Rectal smooth muscle tissue (tissue), 1 donor: ENCODE data around the gene SPDYE4.

Experiments
- H3K27ac ChIP-seq: one replicate; pipeline ENCODE4 v1.7.0; 2013; ENCODE audit warnings: low read depth, low read length, inconsistent platforms
- H3K27me3 ChIP-seq: one replicate; pipeline ENCODE4 v1.7.0; 2013; ENCODE audit warnings: low read length; ENCODE audit not compliant: control insufficient read depth, insufficient read depth
- H3K36me3 ChIP-seq: one replicate; pipeline ENCODE4 v1.7.0; 2013; ENCODE audit warnings: low read length; ENCODE audit not compliant: control insufficient read depth, insufficient read depth
- H3K4me1 ChIP-seq: one replicate; pipeline ENCODE4 v1.7.0; 2013; ENCODE audit warnings: low read length; ENCODE audit not compliant: control insufficient read depth, insufficient read depth
- H3K4me3 ChIP-seq: one replicate; pipeline ENCODE4 v1.7.0; 2013; ENCODE audit warnings: low read length
- H3K9ac ChIP-seq: one replicate; pipeline ENCODE4 v1.7.0; 2013; ENCODE audit warnings: low read length

SPDYE4 gene

GRCh38 chr17:8712698-8713097, 45.6 kb downstream of the SPDYE4 start:
- Histone ChIP-seq H3K27ac (no peak overlapping the region), H3K9ac (no peak overlapping the region), H3K36me3 (no peaks in the 10 kb centered on the region), H3K4me3 (no peak overlapping the region), H3K4me1 (peaks cover 5% of the 10 kb centered on the region), H3K27me3 (no peaks in the 10 kb centered on the region)

- no peaks in the 10 kb centered on the region for H3K27me3 ChIP-seq
- no peak overlapping the region for H3K4me3 ChIP-seq
- H3K36me3 ChIP-seq = no peaks in the 10 kb centered on the region
- peaks cover 7% of the 10 kb centered on the region for H3K4me1 ChIP-seq
- no peak overlapping the region for H3K27ac ChIP-seq
- H3K9ac ChIP-seq = no peak overlapping the region
Observed at GRCh38 chr17:8711291-8711690, 47.1 kb downstream of the SPDYE4 start.

GRCh38 chr17:8710813-8711212, 47.5 kb downstream of the SPDYE4 start:
- Histone ChIP-seq H3K36me3 (no peaks in the 10 kb centered on the region), H3K9ac (no peak overlapping the region), H3K4me1 (peaks cover 7% of the 10 kb centered on the region), H3K4me3 (no peak overlapping the region), H3K27me3 (no peaks in the 10 kb centered on the region), H3K27ac (no peak overlapping the region)

- H3K4me3 ChIP-seq = no peak overlapping the region
- no peak overlapping the region for H3K27ac ChIP-seq
- no peak overlapping the region for H3K9ac ChIP-seq
- peaks cover 7% of the 10 kb centered on the region for H3K4me1 ChIP-seq
- H3K27me3 ChIP-seq = no peaks in the 10 kb centered on the region
- H3K36me3 ChIP-seq = no peaks in the 10 kb centered on the region
Observed at GRCh38 chr17:8709006-8709405, 49.3 kb downstream of the SPDYE4 start.

- no peak overlapping the region for H3K9ac ChIP-seq
- no peak overlapping the region for H3K4me3 ChIP-seq
- H3K4me1 ChIP-seq = peaks cover 7% of the 10 kb centered on the region
- H3K27ac ChIP-seq = peak overlapping the region; percentile 71
- H3K36me3 ChIP-seq = no peaks in the 10 kb centered on the region
- no peaks in the 10 kb centered on the region for H3K27me3 ChIP-seq
Observed at GRCh38 chr17:8708025-8708461, 50.3 kb downstream of the SPDYE4 start.

- H3K9ac ChIP-seq = no peak overlapping the region
- no peaks in the 10 kb centered on the region for H3K36me3 ChIP-seq
- peaks cover 7% of the 10 kb centered on the region for H3K4me1 ChIP-seq
- peak overlapping the region; percentile 71 for H3K27ac ChIP-seq
- no peak overlapping the region for H3K4me3 ChIP-seq
- no peaks in the 10 kb centered on the region for H3K27me3 ChIP-seq
Observed at GRCh38 chr17:8707332-8708024, 50.9 kb downstream of the SPDYE4 start.

GRCh38 chr17:8706431-8706830, 51.9 kb downstream of the SPDYE4 start:
- no peak overlapping the region for H3K9ac ChIP-seq
- H3K4me3 ChIP-seq = no peak overlapping the region
- no peaks in the 10 kb centered on the region for H3K36me3 ChIP-seq
- H3K27me3 ChIP-seq = no peaks in the 10 kb centered on the region
- H3K4me1 ChIP-seq = peaks cover 7% of the 10 kb centered on the region
- H3K27ac ChIP-seq = no peak overlapping the region

- Histone ChIP-seq H3K9ac (no peak overlapping the region), H3K27ac (no peak overlapping the region)
Observed at GRCh38 chr17:8705427-8705826, 52.9 kb downstream of the SPDYE4 start.

GRCh38 chr17:8703001-8703400, 55.3 kb downstream of the SPDYE4 start:
- H3K36me3 ChIP-seq = no peaks in the 10 kb centered on the region
- no peaks in the 10 kb centered on the region for H3K27me3 ChIP-seq
- no peak overlapping the region for H3K9ac ChIP-seq
- H3K4me1 ChIP-seq = peaks cover 14% of the 10 kb centered on the region
- H3K27ac ChIP-seq = no peak overlapping the region
- no peak overlapping the region for H3K4me3 ChIP-seq

More at GRCh38 chr17:8705427-8705826, 52.9 kb downstream of the SPDYE4 start:
- Histone ChIP-seq H3K27me3 (no peaks in the 10 kb centered on the region), H3K4me3 (no peak overlapping the region), H3K36me3 (no peaks in the 10 kb centered on the region), H3K4me1 (peaks cover 7% of the 10 kb centered on the region)

GRCh38 chr17:8701754-8702153, 56.6 kb downstream of the SPDYE4 start:
- Histone ChIP-seq H3K27ac (no peak overlapping the region), H3K36me3 (no peaks in the 10 kb centered on the region), H3K4me3 (no peak overlapping the region), H3K27me3 (no peaks in the 10 kb centered on the region), H3K9ac (no peak overlapping the region), H3K4me1 (peaks cover 10% of the 10 kb centered on the region)

GRCh38 chr17:8701221-8701620, 57.1 kb downstream of the SPDYE4 start:
- Histone ChIP-seq H3K36me3 (no peaks in the 10 kb centered on the region), H3K27ac (no peak overlapping the region), H3K9ac (no peak overlapping the region), H3K27me3 (no peaks in the 10 kb centered on the region), H3K4me3 (no peak overlapping the region), H3K4me1 (peaks cover 10% of the 10 kb centered on the region)
